Omental fat pad (tissue), 4 donors: ENCODE data around the gene PIPOX. TPM values are rescaled to one million over a fixed set of nuclear protein-coding genes. Genes with fewer than 3 reads are reported as not detected.

ENCODE experiments used
- ATAC-seq: fragments of 150-250 bp; one replicate; pipeline ENCODE4 v1.9.1; 2016; ENCODE audit warnings: mild to moderate bottlenecking, moderate library complexity; ENCODE audit not compliant: low FRiP score
- DNase-seq: peaks from one replicate; pipeline ENCODE4 v3.0.0-alpha.2; 2019; ENCODE audit warnings: low spot score
- CTCF ChIP-seq, 3 donors: fragments of 450-650 bp; IDR thresholded peaks; one replicate each; pipeline ENCODE4 v1.5.1; 2016 to 2017; ENCODE audit warnings: antibody characterized with exemption in 3 of 3, mild to moderate bottlenecking in 3 of 3, moderate library complexity in 2 of 3
- total RNA-seq, 4 donors: library from RNA; depleted of rRNA; stranded (reverse); fragments of >200 nt; gene quantifications; one replicate each; pipeline ENCODE4 v1.1.0, GENCODE V29; 2016

Gene PIPOX
- total RNA-seq, 4 donors from 2014 or later: 0.82 to 4.9 (median 1.6) TPM

- DNase-seq (no peak), ATAC-seq (no peak)
- no peak for TF ChIP-seq CTCF (IDR thresholded peaks at IDR 0.05)
These were observed 10.7 kb upstream of the PIPOX start for GRCh38 chr17:29032013-29032856.

GRCh38 chr17:29032857-29033197 is 10.1 kb upstream of the PIPOX start:
- no peak for ATAC-seq
- TF ChIP-seq CTCF (IDR thresholded peaks at IDR 0.05): no peak
- no peak for DNase-seq

GRCh38 chr17:29034510-29034909 is 8.4 kb upstream of the PIPOX start:
- TF ChIP-seq CTCF (IDR thresholded peaks at IDR 0.05): no peak
- DNase-seq (no peak), ATAC-seq (no peak)

GRCh38 chr17:29036584-29036983 is 6.4 kb upstream of the PIPOX start:
- ATAC-seq: no peak
- no peak for DNase-seq
- no peak for TF ChIP-seq CTCF (IDR thresholded peaks at IDR 0.05)

GRCh38 chr17:29037739-29038084 is 5.2 kb upstream of the PIPOX start:
- ATAC-seq (no peak), DNase-seq (no peak)
- no peak for TF ChIP-seq CTCF (IDR thresholded peaks at IDR 0.05)

- ATAC-seq (no peak), DNase-seq (no peak)
- TF ChIP-seq CTCF (IDR thresholded peaks at IDR 0.05): no peak
These were observed 4.7 kb upstream of the PIPOX start for GRCh38 chr17:29038085-29038795.
